Neural cell (in vitro differentiated cells): ENCODE data around the gene SP6.

Source experiments
- CTCF ChIP-seq: fragments of 450-650 bp; IDR thresholded peaks from 2 replicates; pipeline ENCODE4 v1.5.1; 2014; ENCODE audit warnings: antibody characterized with exemption, mild to moderate bottlenecking, moderate library complexity; ENCODE audit not compliant: poor library complexity, severe bottlenecking
- MXI1 ChIP-seq: fragments of 450-650 bp; conservative IDR thresholded peaks from 2 replicates; pipeline ENCODE4 v1.6.1; 2014; ENCODE audit warnings: antibody characterized with exemption, mild to moderate bottlenecking; ENCODE audit not compliant: poor library complexity, severe bottlenecking
- REST ChIP-seq: IDR thresholded peaks from 2 replicates; pipeline ENCODE4 v1.6.1; 2012; ENCODE audit warnings: borderline replicate concordance

GRCh38 chr17:47812146-47812920, 38.6 kb downstream of the SP6 start:
- TF ChIP-seq MXI1 (no peak), CTCF (no peak), REST (no peak)
